Gastroesophageal sphincter (tissue), 4 donors: Measurements from ENCODE around the gene PCSK4. TPM values are rescaled to one million over a fixed set of nuclear protein-coding genes. Genes with fewer than 3 reads are reported as not detected.

Experiments used
- ATAC-seq: fragments of 150-250 bp; one replicate; pipeline ENCODE4 v1.9.1; 2016; ENCODE audit warnings: mild to moderate bottlenecking, moderate library complexity
- H3K27ac ChIP-seq, 4 donors: fragments of 200-600 bp; sonication (generic) in 3 of 4; 1 replicate in 3 of 4; 2 replicates in 1 of 4; pipeline ENCODE4 v1.5.1; 2016 to 2019
- H3K27me3 ChIP-seq: fragments of 200-600 bp; sonication (generic); one replicate; pipeline ENCODE4 v1.5.1; 2019
- H3K36me3 ChIP-seq, 2 donors: fragments of 200-600 bp; sonication (generic); one replicate each; pipeline ENCODE4 v1.5.1; 2019; ENCODE audit warnings: control low read depth in 1 of 2
- H3K4me1 ChIP-seq, 3 donors: fragments of 200-600 bp; sonication (generic); 1 replicate in 2 of 3; 2 replicates in 1 of 3; pipeline ENCODE4 v1.5.1; 2016 to 2019; ENCODE audit warnings: control low read depth in 2 of 3
- H3K4me3 ChIP-seq, 2 donors: fragments of 200-600 bp; sonication (generic); one replicate each; pipeline ENCODE4 v1.5.1; 2019; ENCODE audit warnings: mild to moderate bottlenecking in 1 of 2, moderate library complexity in 1 of 2
- H3K9me3 ChIP-seq, 3 donors: fragments of 200-600 bp; sonication (generic); one replicate each; pipeline ENCODE4 v1.5.1; 2017 to 2019; ENCODE audit warnings: control low read depth in 2 of 3
- CTCF ChIP-seq, 4 experiments: fragments of 200-600 bp in 2 of 4; fragments of 450-650 bp in 2 of 4; sonication (generic) in 1 of 4; IDR thresholded peaks; one replicate each; pipeline ENCODE4 v1.5.1; 2017 to 2019; ENCODE audit warnings: antibody characterized with exemption in 4 of 4, mild to moderate bottlenecking in 2 of 4, moderate library complexity in 2 of 4
- EP300 ChIP-seq: sonication (generic); formaldehyde crosslinking; IDR thresholded peaks from one replicate; pipeline ENCODE4 v1.6.1; 2017; ENCODE audit warnings: antibody characterized with exemption, mild to moderate bottlenecking
- POLR2A ChIP-seq, 2 donors: fragments of 450-650 bp; IDR thresholded peaks; one replicate each; pipeline ENCODE4 v1.6.1; 2017; ENCODE audit warnings: antibody characterized with exemption in 2 of 2, mild to moderate bottlenecking in 2 of 2, moderate library complexity in 1 of 2
- POLR2AphosphoS5 ChIP-seq: sonication (generic); formaldehyde crosslinking; IDR thresholded peaks from one replicate; pipeline ENCODE4 v1.6.1; 2017; ENCODE audit warnings: antibody characterized with exemption
- WGBS, 2 donors: methylation state at CpG; one replicate each; pipeline ENCODE4 v1.1.5; 2018; ENCODE audit warnings: low coverage in 1 of 2; 5-methylcytosine and 5-hydroxymethylcytosine counted together
- total RNA-seq, 4 donors: library from RNA; depleted of rRNA; stranded (reverse); fragments of >200 nt; gene quantifications; one replicate each; pipeline ENCODE4 v1.1.0, GENCODE V29; 2016

Gene PCSK4
- total RNA-seq, 4 donors from 2014 or later: 0.94 to 2.2 (median 2.0) TPM

- Histone ChIP-seq H3K4me3 (no peak overlapping the region), H3K9me3 (no peaks in the 10 kb centered on the region), H3K27ac (no peak overlapping the region), H3K4me1 (peaks cover 0 to 12% (median 0%) of the 10 kb centered on the region in 3 donors), H3K27me3 (peaks cover 82% of the 10 kb centered on the region), H3K36me3 (no peaks in the 10 kb centered on the region)
- ATAC-seq: no peak
- no peak for TF ChIP-seq POLR2A (IDR thresholded peaks at IDR 0.05)
- TF ChIP-seq CTCF (IDR thresholded peaks at IDR 0.05): no peak
- TF ChIP-seq EP300: no peak
- WGBS, 2 donors: 84% methylated on average over 5 of the region's 31 CpGs; no CpG with 5 or more reads in 1 of the 2 donors
These were observed 35.2 kb upstream of the PCSK4 start for GRCh38 chr19:1525343-1525742.

- Histone ChIP-seq H3K9me3 (no peaks in the 10 kb centered on the region), H3K36me3 (no peaks in the 10 kb centered on the region), H3K4me1 (peaks cover 0 to 12% (median 0%) of the 10 kb centered on the region in 3 donors), H3K27me3 (peaks cover 82% of the 10 kb centered on the region), H3K4me3 (no peak overlapping the region), H3K27ac (no peak overlapping the region)
- TF ChIP-seq POLR2A (IDR thresholded peaks at IDR 0.05) (no peak), POLR2AphosphoS5 (no peak), EP300 (no peak), CTCF (IDR thresholded peaks at IDR 0.05) (no peak)
- ATAC-seq: no peak
- 60 to 64% methylated on average over 7 to 8 of the region's 17 CpGs for WGBS, 2 donors
These were observed 34.8 kb upstream of the PCSK4 start for GRCh38 chr19:1524972-1525325.

- peak overlapping the region in 1 of 2 donors; percentile 43 for H3K4me3 ChIP-seq
- peaks cover 0 to 12% (median 0%) of the 10 kb centered on the region in 3 donors for H3K4me1 ChIP-seq
- H3K9me3 ChIP-seq: no peaks in the 10 kb centered on the region
- ATAC-seq: no peak
- TF ChIP-seq POLR2AphosphoS5 (no peak), POLR2A (IDR thresholded peaks at IDR 0.05) (no peak), CTCF (IDR thresholded peaks at IDR 0.05) (no peak), EP300 (no peak)
- WGBS, 2 donors: 100% methylated on average over 1 of the region's 49 CpGs
- no peak overlapping the region for H3K27ac ChIP-seq
- no peaks in the 10 kb centered on the region for H3K36me3 ChIP-seq
- H3K27me3 ChIP-seq: peaks cover 80% of the 10 kb centered on the region
These were observed 34.3 kb upstream of the PCSK4 start for GRCh38 chr19:1524287-1524971.

GRCh38 chr19:1523412-1524286 is 33.5 kb upstream of the PCSK4 start, which contains the start of gene PLK5:
Gene PLK5, plus strand, starts transcription at chr19:1524077. Its CDS starts 2,920 bp downstream, at chr19:1526997.
- Histone ChIP-seq H3K27ac (no peak within 1 kb of the TSS), H3K27me3 (peaks cover 72% of the 10 kb centered on the region), H3K9me3 (no peaks in the 10 kb centered on the region), H3K4me1 (peaks cover 0 to 12% (median 0%) of the 10 kb centered on the region in 3 donors), H3K36me3 (no peaks in the 10 kb centered on the region), H3K4me3 (peak within 1 kb of the TSS in 1 of 2 donors; percentile 43)
- TF ChIP-seq POLR2AphosphoS5 (no peak), EP300 (no peak), CTCF (IDR thresholded peaks at IDR 0.05) (peak in 1 of 4 experiments; percentile 37), POLR2A (IDR thresholded peaks at IDR 0.05) (no peak)
- 33 to 40% methylated on average over 1 to 3 of the region's 92 CpGs for WGBS, 2 donors
- no peak for ATAC-seq
